HG02884 (cell line): ENCODE measurements around the gene IFRD1.
"Not testable (repeated sequence)": the region's sequence is repeated elsewhere in the genome, so short reads cannot be mapped to it uniquely, and the experiment has no call there.

Experiments used
- ATAC-seq: cut with Tn5 transposase; IDR thresholded peaks from one replicate; pipeline ENCODE4 v1.9.1; 2021; ENCODE audit warnings: mild to moderate bottlenecking, moderate library complexity; ENCODE audit not compliant: unreplicated experiment

The IFRD1 gene

GRCh38 chr7:112439476-112439875, 10.8 kb upstream of the IFRD1 start:
- ATAC-seq: no peak

DNA sequence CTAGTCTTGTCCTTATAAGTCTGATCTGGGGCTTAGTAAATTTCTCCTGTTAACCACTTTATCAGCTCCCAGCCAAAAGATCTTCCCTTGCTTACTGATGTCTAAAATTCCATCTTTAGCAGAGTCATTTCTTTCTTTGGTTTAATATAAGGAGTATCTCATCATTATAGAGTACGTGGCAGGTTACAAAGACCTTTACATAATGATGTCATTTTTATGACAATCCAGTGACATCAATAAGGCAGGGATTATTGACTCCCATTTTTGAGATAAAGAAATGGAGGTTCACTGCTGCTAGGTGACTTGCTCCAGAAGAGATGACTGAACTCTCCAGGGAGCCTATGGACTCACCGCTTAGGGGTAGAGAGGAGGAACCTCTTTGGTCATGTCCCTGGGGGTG, 8.1 kb upstream of the IFRD1 start:
- ATAC-seq: no peak

DNA sequence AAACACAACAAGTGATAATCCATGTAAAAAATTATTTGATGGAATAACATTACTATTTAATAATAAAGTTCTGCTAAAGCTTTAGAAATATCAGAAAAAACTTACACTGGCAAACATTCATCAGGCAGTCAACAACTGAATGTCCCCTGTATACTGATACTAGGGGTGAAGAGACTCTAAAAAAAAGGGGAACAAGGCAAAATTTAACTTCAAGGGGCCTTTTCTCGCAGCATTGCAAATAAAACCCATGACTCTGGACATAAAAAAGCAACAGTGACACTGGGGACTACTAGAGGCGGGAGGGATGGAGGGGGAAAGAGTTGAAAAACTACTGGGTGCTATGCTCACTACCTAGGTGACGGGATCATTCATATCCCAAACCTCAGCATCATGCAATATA, 5.8 kb upstream of the IFRD1 start:
- ATAC-seq: no peak

DNA sequence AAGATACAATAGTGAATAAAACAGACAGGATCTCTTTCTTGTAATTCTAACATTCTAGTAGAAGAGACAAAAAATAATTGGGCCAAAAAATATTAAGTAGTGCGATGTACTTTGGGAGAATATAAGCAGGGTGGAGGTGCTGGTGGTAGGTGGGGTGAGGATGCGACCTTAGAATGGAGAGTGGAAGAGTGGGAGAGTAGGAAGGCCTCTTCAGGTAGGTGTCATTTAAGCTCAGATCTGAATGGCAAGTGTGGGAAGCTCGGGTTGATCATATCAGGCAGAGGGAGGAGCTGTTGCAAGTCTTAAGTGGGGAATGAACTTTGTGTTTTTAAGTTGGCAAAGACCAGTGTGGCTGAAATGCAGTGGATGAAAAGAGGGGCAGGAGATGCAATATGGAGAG, 3.8 kb upstream of the IFRD1 start:
- ATAC-seq: no peak

GRCh38 chr7:112447406-112447805, 2.9 kb upstream of the IFRD1 start:
- no peak for ATAC-seq

DNA sequence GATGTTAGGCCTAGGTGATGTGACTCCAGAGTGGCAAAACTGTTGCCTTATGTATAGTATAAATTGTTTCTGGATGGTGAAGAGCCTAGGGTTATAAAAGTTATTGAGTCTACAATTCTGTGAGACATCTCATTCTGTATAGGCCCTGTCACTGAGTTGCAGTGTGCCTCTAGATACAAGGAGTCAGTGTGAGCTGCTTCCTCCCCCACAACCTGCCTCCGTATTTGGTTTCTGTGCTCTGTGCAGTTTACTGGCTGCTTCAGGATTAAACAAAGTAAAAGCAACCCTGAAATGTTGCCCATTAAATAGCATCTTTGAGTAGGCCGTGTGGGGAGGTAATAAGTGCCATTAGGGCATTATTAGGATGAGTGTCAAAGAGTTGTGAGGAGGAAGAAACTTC, 1.9 kb upstream of the IFRD1 start:
- no peak for ATAC-seq

DNA sequence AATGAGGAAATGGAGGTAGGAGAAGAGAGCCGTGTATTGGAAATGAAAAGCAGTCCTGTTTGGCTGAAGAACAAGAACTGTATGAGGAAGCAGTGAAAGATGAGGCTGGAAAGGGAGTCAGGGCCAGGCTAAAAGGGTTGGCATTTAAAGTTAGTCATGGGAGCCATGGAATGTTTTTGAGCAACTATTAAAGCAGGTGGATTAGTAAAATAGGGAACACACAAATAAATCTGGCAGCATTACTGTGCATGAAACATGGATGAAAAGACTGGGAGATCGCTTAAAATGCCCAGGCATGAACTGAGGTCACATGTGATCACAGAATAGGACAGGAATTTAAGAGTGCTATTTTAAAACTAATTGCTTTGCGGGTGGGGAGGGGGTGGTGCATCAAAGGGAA, 1.4 kb upstream of the IFRD1 start:
- ATAC-seq: no peak

GRCh38 chr7:112449353-112449752, 907 bp upstream of the IFRD1 start:
- no peak for ATAC-seq

DNA sequence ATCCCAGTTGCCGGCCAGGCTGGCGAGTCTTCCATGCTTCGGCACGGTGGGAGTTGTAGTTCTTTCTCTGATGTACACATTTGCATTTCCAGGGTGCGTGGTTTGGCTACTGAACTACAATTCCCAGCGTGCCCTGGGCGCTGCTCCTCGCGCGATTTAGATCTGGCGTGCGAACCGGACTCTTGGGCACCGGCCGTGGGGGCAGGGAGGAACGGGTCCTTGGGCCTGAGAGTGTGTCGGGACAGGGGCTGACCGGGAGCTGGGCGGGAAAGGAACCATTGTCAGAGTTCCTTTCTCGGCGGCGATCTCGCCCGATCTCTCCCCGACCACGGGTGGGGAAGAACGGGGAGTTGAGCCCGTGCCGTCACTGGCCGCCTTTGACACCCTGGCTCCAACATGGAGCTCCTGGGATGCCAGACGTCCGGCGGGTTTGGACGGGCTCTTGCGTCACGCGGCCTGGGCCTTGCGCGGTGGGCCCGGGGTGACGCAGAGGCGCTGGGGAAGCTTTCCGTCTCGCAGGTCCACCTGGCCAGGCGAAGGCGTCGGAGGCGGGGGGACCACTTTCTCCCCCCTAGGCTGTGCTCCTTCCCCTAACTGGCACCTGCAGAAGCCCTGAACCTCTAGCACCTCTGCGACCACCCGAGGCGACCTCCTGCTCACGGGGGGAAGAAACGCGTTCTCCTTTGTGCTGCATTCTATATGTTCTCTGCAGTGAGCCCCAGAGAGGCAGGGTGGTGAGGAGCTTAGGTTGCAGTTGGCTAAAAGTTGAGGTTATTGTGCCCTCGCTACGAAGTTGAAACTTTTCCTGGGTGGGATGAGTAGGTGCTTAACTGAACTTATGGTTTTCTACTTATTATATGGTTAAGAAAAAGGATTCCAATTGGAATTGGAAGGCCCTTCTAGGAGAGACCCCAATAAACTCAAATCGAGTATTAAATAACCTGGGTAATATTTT, 824 bp downstream of the IFRD1 start:
- peak; percentile 79 for ATAC-seq

GRCh38 chr7:112452102-112452888, 2.0 kb downstream of the IFRD1 start:
- ATAC-seq: no peak

- ATAC-seq: no peak
These were observed 3.4 kb downstream of the IFRD1 start for GRCh38 chr7:112453505-112454171.

GRCh38 chr7:112454191-112454590, 3.9 kb downstream of the IFRD1 start:
- ATAC-seq: not testable (repeated sequence)

GRCh38 chr7:112459645-112460044, 9.4 kb downstream of the IFRD1 start:
- no peak for ATAC-seq

DNA sequence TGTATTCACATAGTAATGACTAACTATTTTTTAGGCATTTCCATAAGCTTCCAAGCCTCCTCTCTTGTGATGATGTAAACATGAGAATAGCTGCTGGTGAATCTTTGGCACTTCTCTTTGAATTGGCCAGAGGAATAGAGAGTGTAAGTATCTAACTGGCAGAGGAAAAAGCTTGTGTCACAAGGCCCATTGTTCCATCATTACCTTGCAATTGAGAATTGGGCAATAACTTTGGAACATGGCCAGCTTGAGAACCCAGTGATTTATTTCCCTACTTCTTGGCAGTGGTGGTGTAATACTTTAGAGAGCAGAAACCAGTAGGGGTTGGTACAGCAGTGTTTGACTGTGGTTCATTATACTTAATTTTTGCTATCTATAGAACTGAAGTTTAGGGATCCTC, 12.0 kb downstream of the IFRD1 start:
- no peak for ATAC-seq

GRCh38 chr7:112467867-112468266, 17.6 kb downstream of the IFRD1 start:
- ATAC-seq: no peak

DNA sequence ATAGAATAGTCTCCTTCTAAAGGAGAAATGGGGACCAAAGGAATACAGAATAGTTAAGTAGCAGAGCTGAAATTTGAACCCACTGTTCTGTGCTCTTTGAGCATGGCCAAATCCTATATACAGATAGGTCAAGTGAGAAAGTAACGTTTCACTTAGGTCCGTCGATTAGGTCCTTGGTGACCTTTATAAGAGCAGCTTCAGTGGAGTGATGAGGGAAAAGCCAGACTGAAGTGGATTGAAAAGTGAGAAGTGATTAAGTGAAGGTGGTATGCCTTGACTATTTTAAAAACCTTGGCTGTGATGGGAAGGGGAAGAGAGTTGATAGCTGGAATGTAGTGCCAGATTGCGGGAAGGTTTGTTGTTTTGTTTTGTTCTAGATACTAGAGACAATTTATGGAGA, 19.9 kb downstream of the IFRD1 start:
- ATAC-seq: no peak

DNA sequence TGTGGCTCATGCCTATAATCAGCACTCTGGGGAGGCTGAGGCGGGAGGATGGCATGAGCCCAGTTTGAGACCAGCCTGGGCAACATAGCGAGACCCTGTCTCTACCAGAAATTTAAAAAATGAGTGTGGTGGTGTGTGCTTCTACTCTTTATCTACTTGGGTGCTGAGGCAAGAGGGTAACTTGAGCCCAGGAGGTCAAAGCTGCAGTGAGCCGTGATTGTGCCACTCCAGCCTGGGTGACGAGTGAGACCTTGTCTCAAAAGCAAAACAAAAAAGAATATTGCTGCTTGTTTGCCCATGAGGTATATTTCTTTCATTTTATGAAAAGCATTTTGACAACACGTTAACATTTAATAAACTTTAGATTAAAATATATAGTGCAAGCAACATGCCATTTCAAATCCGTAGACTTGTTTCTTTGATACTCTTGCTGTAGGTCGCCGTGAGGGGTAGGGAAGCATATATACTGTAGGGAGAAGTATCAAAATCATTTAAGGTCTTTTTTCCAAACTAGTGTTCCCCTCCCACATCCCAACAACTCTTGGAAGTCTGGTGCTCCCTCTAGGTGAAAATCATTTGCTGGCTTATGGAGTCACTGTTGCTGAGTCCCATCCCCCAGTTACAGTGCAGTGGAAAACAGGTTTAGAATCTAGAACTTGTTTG, 26.3 kb downstream of the IFRD1 start:
- ATAC-seq: no peak

DNA sequence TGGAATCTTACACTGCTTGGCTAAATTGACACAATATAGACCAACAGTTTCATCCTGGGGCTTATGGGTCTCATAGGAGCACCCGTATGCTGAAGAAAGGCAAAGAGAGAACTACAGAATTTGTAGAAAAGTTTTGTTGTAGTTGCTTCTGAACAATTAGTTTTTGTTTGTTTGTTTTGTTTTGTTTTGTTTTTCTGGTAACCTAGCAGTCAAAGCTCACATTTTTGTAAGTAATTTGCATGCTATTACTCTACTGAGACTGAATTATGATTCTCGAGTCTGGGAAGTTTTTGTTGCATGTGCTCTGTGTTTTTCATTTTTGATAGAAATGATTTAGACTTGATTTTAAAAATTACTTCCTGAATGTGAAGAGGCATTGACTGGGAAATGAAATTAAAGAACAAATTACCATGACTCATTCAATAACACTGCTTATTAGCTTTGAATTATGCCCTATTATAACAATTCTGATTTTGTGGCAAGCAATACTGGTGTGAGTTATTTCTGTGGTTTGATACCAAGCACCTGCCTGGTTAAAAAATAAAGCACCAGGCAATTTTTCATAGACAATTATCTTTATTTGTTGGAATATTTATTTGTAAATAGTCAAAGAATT, 31.0 kb downstream of the IFRD1 start:
- no peak for ATAC-seq

DNA sequence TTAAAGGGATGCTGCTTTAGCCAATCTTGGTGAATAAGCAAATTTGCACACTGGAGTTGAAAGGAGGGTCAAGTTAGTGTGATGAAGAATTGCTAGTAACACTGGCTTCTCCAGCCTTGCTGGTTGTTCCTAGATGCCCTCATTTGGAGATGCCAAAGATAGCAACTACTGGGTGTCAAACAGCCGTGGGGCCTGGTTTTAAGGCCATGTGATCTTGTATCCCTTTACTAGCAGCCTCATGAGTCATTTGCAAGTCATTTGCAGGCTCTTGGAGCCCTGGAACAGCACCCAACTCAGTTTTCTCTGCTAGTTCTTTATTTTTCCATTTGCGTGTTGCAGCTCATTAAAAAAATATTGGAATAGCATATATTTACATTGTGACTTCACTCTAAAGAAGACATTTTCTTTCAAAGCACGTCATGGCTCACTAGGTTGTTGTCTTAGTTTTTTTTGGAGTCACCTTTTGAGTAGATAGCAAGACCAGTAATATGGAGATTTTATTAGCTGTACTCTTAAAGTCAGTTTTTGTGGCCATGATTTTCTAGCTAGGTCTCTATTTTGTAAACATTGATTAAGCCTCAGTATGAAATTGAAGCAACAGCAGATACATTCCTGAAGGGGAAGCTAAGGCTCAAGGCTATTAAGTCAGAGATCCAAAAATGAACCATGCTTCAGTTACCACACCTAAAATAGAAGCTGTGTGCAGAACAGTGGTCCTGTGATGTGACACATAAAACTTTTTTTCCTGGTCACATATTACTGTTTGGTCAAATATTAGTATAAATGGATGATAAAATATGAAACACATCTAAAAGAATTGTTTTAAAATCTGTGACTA, 31.8 kb downstream of the IFRD1 start:
- ATAC-seq: no peak
